HL-60 (cell line): Measurements from ENCODE around the gene MED26.

ENCODE experiments used
- DNase-seq, 2 experiments: peaks; one replicate each; pipeline ENCODE4 v3.0.0-alpha.2; 2010 to 2020; ENCODE audit warnings: low read depth in 1 of 2, low spot score in 1 of 2
- H3K27ac ChIP-seq: fragments of 250-450 bp; sonication (Bioruptor Pico); replicated peaks from 2 replicates; pipeline ENCODE4 v1.5.1; 2020; ENCODE audit warnings: mild to moderate bottlenecking, moderate library complexity
- H3K27me3 ChIP-seq: fragments of 250-450 bp; sonication (Bioruptor Pico); 2 replicates; pipeline ENCODE4 v1.5.1; 2021; ENCODE audit warnings: mild to moderate bottlenecking, moderate library complexity; ENCODE audit not compliant: insufficient read depth, poor library complexity, severe bottlenecking
- H3K4me3 ChIP-seq: replicated peaks from 2 replicates; pipeline ENCODE4 v1.5.1; 2011; ENCODE audit warnings: mild to moderate bottlenecking, control low read depth, low read length; ENCODE audit not compliant: insufficient read depth
- GABPA ChIP-seq: IDR thresholded peaks from 2 replicates; pipeline ENCODE4 v1.6.1; 2012; ENCODE audit warnings: low read depth
- POLR2AphosphoS5 ChIP-seq: IDR thresholded peaks from 2 replicates; pipeline ENCODE4 v1.6.1; 2012; ENCODE audit warnings: low read depth
- REST ChIP-seq: IDR thresholded peaks from 2 replicates; pipeline ENCODE4 v1.6.1; 2012; ENCODE audit warnings: low read depth; ENCODE audit not compliant: insufficient replicate concordance
- SPI1 ChIP-seq: IDR thresholded peaks from 2 replicates; pipeline ENCODE4 v1.6.1; 2012; ENCODE audit warnings: low read depth, mild to moderate bottlenecking, borderline replicate concordance
- TF ChIP-seq, protein P1 (sequence below): IDR thresholded peaks from one replicate; pipeline ENCODE4 v1.5.1; 2011; ENCODE audit warnings: low read length, control low read depth, inconsistent platforms; ENCODE audit not compliant: insufficient read depth

Gene MED26

DNA sequence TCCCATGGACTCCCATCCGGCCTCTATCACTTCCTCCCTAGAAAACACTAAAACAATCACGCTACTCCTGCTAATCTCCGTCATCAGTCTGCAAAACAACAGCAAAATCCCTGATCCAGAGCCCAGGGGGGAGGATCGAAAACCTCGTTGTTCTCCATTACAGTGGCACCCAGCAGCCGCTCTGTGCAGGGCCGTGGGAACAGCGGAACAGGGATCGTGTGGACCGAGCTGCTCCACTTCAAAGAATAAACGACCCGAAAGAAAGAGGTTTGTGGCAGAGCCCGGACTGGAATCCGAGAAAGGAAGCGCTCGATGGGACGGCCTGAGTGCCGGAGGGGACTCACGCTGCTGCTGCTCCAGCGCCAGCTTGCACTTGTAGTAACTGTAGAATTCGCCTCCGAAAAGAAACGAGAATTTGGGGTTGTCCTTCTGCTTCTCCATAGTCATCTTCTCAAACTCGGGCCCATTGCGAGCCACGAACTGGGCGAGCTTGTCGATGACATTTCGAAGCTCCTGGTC, 86.4 kb downstream of the MED26 start:
- Histone ChIP-seq H3K27ac (peak overlapping the region; percentile 94), H3K4me3 (peak overlapping the region; percentile 96), H3K27me3 (no peaks in the 10 kb centered on the region)
- TF ChIP-seq GABPA (no peak), SPI1 (peak; percentile 24; the same call in 1 of the 2 replicates)
- TF ChIP-seq, protein P1, sequence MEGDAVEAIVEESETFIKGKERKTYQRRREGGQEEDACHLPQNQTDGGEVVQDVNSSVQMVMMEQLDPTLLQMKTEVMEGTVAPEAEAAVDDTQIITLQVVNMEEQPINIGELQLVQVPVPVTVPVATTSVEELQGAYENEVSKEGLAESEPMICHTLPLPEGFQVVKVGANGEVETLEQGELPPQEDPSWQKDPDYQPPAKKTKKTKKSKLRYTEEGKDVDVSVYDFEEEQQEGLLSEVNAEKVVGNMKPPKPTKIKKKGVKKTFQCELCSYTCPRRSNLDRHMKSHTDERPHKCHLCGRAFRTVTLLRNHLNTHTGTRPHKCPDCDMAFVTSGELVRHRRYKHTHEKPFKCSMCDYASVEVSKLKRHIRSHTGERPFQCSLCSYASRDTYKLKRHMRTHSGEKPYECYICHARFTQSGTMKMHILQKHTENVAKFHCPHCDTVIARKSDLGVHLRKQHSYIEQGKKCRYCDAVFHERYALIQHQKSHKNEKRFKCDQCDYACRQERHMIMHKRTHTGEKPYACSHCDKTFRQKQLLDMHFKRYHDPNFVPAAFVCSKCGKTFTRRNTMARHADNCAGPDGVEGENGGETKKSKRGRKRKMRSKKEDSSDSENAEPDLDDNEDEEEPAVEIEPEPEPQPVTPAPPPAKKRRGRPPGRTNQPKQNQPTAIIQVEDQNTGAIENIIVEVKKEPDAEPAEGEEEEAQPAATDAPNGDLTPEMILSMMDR: no peak
- DNase-seq: peak in 1 of 2 experiments; percentile 17

DNA sequence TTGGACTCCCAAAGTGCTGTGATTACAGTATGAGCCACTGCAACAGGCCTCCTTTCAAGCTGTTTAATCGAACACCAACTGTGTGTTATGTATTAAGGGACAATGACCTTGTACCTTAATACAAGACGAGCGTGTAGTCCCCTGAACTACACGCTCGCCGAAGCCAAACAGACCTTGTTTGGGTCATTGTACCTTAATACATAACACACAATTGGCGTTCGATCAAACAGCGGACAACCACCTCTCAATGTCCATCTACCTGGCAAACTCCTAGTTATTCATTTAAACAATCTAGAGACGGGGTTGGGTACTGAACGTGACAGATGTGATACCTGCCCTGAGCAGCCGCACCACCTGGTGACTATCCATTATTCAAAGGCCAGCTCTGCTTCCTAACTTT, 87.1 kb downstream of the MED26 start:
- Histone ChIP-seq H3K4me3 (peak overlapping the region; percentile 96), H3K27ac (no peak overlapping the region; the same call in 1 of the 2 replicates)

GRCh38 chr19:16537111-16537510, 90.9 kb downstream of the MED26 start:
- no peak overlapping the region for H3K4me3 ChIP-seq
- no peak for TF ChIP-seq POLR2AphosphoS5
- no peak for TF ChIP-seq REST
- no peak for TF ChIP-seq GABPA
- TF ChIP-seq SPI1: no peak
- TF ChIP-seq, protein P1: no peak
- H3K27me3 ChIP-seq: no peaks in the 10 kb centered on the region
- no peak for DNase-seq
- no peak overlapping the region for H3K27ac ChIP-seq

More for the DNA sequence above, 87.1 kb downstream of the MED26 start:
- TF ChIP-seq POLR2AphosphoS5: no peak
- TF ChIP-seq, protein P1: no peak
- TF ChIP-seq GABPA: no peak
- no peak for TF ChIP-seq REST
- TF ChIP-seq SPI1: no peak
- no peak for DNase-seq
- H3K27me3 ChIP-seq: no peaks in the 10 kb centered on the region

GRCh38 chr19:16536130-16536529, 91.9 kb downstream of the MED26 start:
- Histone ChIP-seq H3K4me3 (no peak overlapping the region), H3K27ac (no peak overlapping the region), H3K27me3 (no peaks in the 10 kb centered on the region)
- no peak for TF ChIP-seq SPI1
- TF ChIP-seq, protein P1: no peak
- TF ChIP-seq GABPA: no peak
- no peak for TF ChIP-seq REST
- no peak for TF ChIP-seq POLR2AphosphoS5
- DNase-seq: no peak
